Right lobe of liver (tissue), 6 donors: ENCODE data around the gene GOLPH3L. TPM values are rescaled to one million over a fixed set of nuclear protein-coding genes. Genes with fewer than 3 reads are reported as not detected.
"Not testable (repeated sequence)": the region's sequence is repeated elsewhere in the genome, so short reads cannot be mapped to it uniquely, and the experiment has no call there.

Experiments used
- ATAC-seq, 4 donors: fragments of 200-7000 bp; cut with Tn5 transposase; one replicate each; pipeline ENCODE4 v1.9.1; 2020; ENCODE audit warnings: mild to moderate bottlenecking in 4 of 4, moderate library complexity in 4 of 4
- DNase-seq, 3 donors: peaks; one replicate each; pipeline ENCODE4 v3.0.0-alpha.2; 2020
- H3K27ac ChIP-seq, 3 donors: fragments of 200-600 bp; one replicate each; pipeline ENCODE4 v1.8.0; 2022
- H3K27me3 ChIP-seq, 2 donors: fragments of 200-600 bp; one replicate each; pipeline ENCODE4 v1.8.0; 2022
- H3K36me3 ChIP-seq, 4 donors: fragments of 200-600 bp; sonication (generic) in 1 of 4; one replicate each; pipeline versions ENCODE4 v1.5.1 to v1.8.0; 2017 to 2022; ENCODE audit warnings: control low read depth in 1 of 4
- H3K4me1 ChIP-seq, 4 donors: fragments of 200-600 bp; sonication (generic) in 1 of 4; one replicate each; pipeline versions ENCODE4 v1.5.1 to v1.8.0; 2017 to 2022; ENCODE audit warnings: control low read depth in 1 of 4
- H3K4me3 ChIP-seq, 3 donors: fragments of 200-600 bp; one replicate each; pipeline ENCODE4 v1.8.0; 2022
- H3K9me3 ChIP-seq, 4 donors: fragments of 200-600 bp; sonication (generic) in 1 of 4; one replicate each; pipeline versions ENCODE4 v1.5.1 to v1.8.0; 2017 to 2022; ENCODE audit warnings: control low read depth in 1 of 4
- POLR2A ChIP-seq: fragments of 450-650 bp; IDR thresholded peaks from one replicate; pipeline ENCODE4 v1.6.1; 2017; ENCODE audit warnings: antibody characterized with exemption, mild to moderate bottlenecking
- WGBS: methylation state at CpG from one replicate; pipeline ENCODE4 v1.1.6; 2018; ENCODE audit warnings: low coverage, low lambda C conversion rate; ENCODE audit not compliant: insufficient coverage; ENCODE audit errors: missing lambda C conversion rate; 5-methylcytosine and 5-hydroxymethylcytosine counted together
- intact Hi-C, 2 donors: fragments of 100-400 bp; cut with DNase I; formaldehyde crosslinking; loops; one replicate each; pipeline versions ENCODE4 v1.11.2 to v1.14.1; 2022
- total RNA-seq, 6 experiments: library from RNA; depleted of rRNA in 2 of 6; stranded (reverse); fragments of >200 nt in 2 of 6; fragmentation: NEBNext Ultra II Directional in 3 of 6; extraction: Animal tissue kit (Norgen Biotek cat#: 25700) in 3 of 6; gene quantifications; one replicate each; pipeline versions ENCODE4 v1.1.0 to v1.2.4, GENCODE V29; 2016 to 2023
- TF ChIP-seq, protein P1 (sequence below), 4 donors: fragments of 200-600 bp in 3 of 4; fragments of 450-650 bp in 1 of 4; IDR thresholded peaks; one replicate each; pipeline versions ENCODE4 v1.5.1 to v1.8.0; 2016 to 2022; ENCODE audit warnings: antibody characterized with exemption in 4 of 4, mild to moderate bottlenecking in 2 of 4
- donor health status: DM: no; HTN: yes; CAD: no.
- donor health status: DM: no; HTN: no; CAD: no.
- donor health status: DM: no; HTN: no; CAD: no.
- donor health status: DM: no; HTN: yes; CAD: no.
- donor health status: DM: no; HTN: yes; CAD: no.

GOLPH3L gene
- total RNA-seq, 6 experiments from 2014 or later = 4.1 to 15.3 (median 11.2) TPM

GRCh38 chr1:150663321-150663720, 33.6 kb downstream of the GOLPH3L start:
- whole genome bisulfite sequencing = 87% methylated on average over 7 of the region's 7 CpGs
- no peak overlapping the region for H3K4me3 ChIP-seq
- TF ChIP-seq, protein P1, sequence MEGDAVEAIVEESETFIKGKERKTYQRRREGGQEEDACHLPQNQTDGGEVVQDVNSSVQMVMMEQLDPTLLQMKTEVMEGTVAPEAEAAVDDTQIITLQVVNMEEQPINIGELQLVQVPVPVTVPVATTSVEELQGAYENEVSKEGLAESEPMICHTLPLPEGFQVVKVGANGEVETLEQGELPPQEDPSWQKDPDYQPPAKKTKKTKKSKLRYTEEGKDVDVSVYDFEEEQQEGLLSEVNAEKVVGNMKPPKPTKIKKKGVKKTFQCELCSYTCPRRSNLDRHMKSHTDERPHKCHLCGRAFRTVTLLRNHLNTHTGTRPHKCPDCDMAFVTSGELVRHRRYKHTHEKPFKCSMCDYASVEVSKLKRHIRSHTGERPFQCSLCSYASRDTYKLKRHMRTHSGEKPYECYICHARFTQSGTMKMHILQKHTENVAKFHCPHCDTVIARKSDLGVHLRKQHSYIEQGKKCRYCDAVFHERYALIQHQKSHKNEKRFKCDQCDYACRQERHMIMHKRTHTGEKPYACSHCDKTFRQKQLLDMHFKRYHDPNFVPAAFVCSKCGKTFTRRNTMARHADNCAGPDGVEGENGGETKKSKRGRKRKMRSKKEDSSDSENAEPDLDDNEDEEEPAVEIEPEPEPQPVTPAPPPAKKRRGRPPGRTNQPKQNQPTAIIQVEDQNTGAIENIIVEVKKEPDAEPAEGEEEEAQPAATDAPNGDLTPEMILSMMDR (IDR thresholded peaks at IDR 0.05) = no peak
- no peak for TF ChIP-seq POLR2A
- no peaks in the 10 kb centered on the region for H3K9me3 ChIP-seq
- ATAC-seq (no peak), DNase-seq (no peak)
- peaks cover 0 to 18% (median 3%) of the 10 kb centered on the region in 4 donors for H3K36me3 ChIP-seq
- H3K27ac ChIP-seq = no peak overlapping the region
- peaks cover 0 to 12% (median 5%) of the 10 kb centered on the region in 4 donors for H3K4me1 ChIP-seq
- intact Hi-C loops = no loop called here
- no peaks in the 10 kb centered on the region for H3K27me3 ChIP-seq

- Histone ChIP-seq H3K36me3 (peaks cover 0 to 18% (median 3%) of the 10 kb centered on the region in 4 donors), H3K4me3 (no peak overlapping the region), H3K4me1 (peaks cover 0 to 10% (median 4%) of the 10 kb centered on the region in 4 donors), H3K27ac (no peak overlapping the region), H3K27me3 (no peaks in the 10 kb centered on the region), H3K9me3 (no peaks in the 10 kb centered on the region)
- peak in 3 of 4 donors; percentile 49 to 77 (median 65) for ATAC-seq
- intact Hi-C loops = no loop called here
- DNase-seq = no peak
- TF ChIP-seq, protein P1 (IDR thresholded peaks at IDR 0.05) = no peak
- TF ChIP-seq POLR2A = no peak
- WGBS = 70% methylated on average over 9 of the region's 9 CpGs
These were observed 34.1 kb downstream of the GOLPH3L start for GRCh38 chr1:150662811-150663210.

DNA sequence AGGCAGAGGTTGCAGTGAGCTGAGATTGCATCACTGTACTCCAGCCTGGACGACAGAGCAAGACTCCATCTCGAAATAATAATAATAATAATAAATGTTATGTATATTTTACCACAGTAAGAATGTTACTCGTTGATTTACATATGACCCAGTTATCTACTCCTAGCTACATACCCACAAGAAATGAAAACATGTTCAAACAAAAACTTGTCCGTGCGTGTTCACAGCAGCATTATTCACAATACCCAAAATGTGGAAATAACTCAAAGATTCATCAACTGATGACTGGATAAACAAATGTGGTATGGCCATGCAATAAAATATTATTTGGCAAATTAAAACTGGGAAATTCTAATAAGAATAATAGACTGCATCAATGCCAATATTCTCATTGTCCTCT, 35.8 kb downstream of the GOLPH3L start:
- Histone ChIP-seq H3K36me3 (peaks cover 0 to 18% (median 3%) of the 10 kb centered on the region in 4 donors), H3K4me3 (no peak overlapping the region), H3K4me1 (peaks cover 0 to 13% (median under 1%) of the 10 kb centered on the region in 4 donors), H3K27me3 (no peaks in the 10 kb centered on the region), H3K27ac (no peak overlapping the region), H3K9me3 (no peaks in the 10 kb centered on the region)
- no peak for ATAC-seq
- intact Hi-C loops = no loop called here
- no peak for TF ChIP-seq POLR2A
- TF ChIP-seq, protein P1 (IDR thresholded peaks at IDR 0.05) = no peak
- DNase-seq = no peak
- 93% methylated on average over 4 of the region's 5 CpGs for WGBS

GRCh38 chr1:150660584-150660983, 36.4 kb downstream of the GOLPH3L start:
- intact Hi-C loops = no loop called here
- H3K27ac ChIP-seq = no peak overlapping the region
- H3K4me1 ChIP-seq = peaks cover 0 to 19% (median 2%) of the 10 kb centered on the region in 4 donors

GRCh38 chr1:150657064-150657463, 39.9 kb downstream of the GOLPH3L start:
- Histone ChIP-seq H3K27ac (peak overlapping the region in 2 of 3 donors; percentile 16 to 28), H3K4me3 (peak overlapping the region in 1 of 3 donors; percentile 10), H3K4me1 (peaks cover 0 to 26% (median 2%) of the 10 kb centered on the region in 4 donors), H3K36me3 (peaks cover 0 to 16% (median 3%) of the 10 kb centered on the region in 4 donors)
- 21% methylated on average over 4 of the region's 4 CpGs for WGBS
- H3K9me3 ChIP-seq, intact Hi-C loops, H3K27me3 ChIP-seq, ATAC-seq, DNase-seq: not testable (repeated sequence)

More at GRCh38 chr1:150660584-150660983, 36.4 kb downstream of the GOLPH3L start:
- ATAC-seq (no peak), DNase-seq (no peak)
- Histone ChIP-seq H3K36me3 (peaks cover 0 to 18% (median 3%) of the 10 kb centered on the region in 4 donors), H3K27me3 (no peaks in the 10 kb centered on the region), H3K9me3 (no peaks in the 10 kb centered on the region), H3K4me3 (no peak overlapping the region)
- 83% methylated on average over 4 of the region's 4 CpGs for WGBS
- TF ChIP-seq, protein P1 (IDR thresholded peaks at IDR 0.05) = no peak
- no peak for TF ChIP-seq POLR2A

DNA sequence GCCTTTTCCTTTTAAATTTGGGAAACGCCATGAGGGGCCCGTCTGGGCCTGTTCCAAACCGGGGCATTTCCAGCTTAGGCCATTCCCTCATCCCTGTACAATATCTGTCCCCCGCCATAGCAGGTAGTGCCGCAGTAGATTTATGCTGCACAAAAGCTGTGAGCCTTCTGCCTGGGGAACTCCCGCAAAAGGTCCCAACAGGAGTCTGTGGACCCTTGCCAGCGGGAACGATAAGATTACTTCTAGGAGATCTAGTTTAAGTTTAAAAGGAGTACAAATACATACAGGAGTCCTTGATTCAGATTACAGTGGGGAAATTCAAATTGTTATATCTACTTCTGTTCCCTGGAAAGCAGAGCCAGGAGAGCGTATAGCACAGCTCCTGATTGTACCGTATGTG, 42.3 kb downstream of the GOLPH3L start:
- not testable (repeated sequence) for H3K27ac ChIP-seq, ATAC-seq, H3K4me3 ChIP-seq

More for the DNA sequence above, 42.3 kb downstream of the GOLPH3L start:
- H3K36me3 ChIP-seq, DNase-seq, intact Hi-C loops, H3K9me3 ChIP-seq, H3K27me3 ChIP-seq: not testable (repeated sequence)
- 92% methylated on average over 8 of the region's 10 CpGs for WGBS
- H3K4me1 ChIP-seq = peaks cover 0 to 26% (median 2%) of the 10 kb centered on the region in 4 donors
